ENCODE measurements around the gene TEX261.
A peak's percentile ranks its signal among the peaks of the same experiment; 100 is the strongest.

GRCh38 chr2:70946832-70947442 lies 47.7 kb downstream of the TEX261 start:
- TF ChIP-seq CTCF (IDR thresholded peaks at IDR 0.05; ENCODE audit: borderline replicate concordance, extremely low read depth, low read length, poor library complexity, severe bottlenecking), result peak; percentile 93
- no peak for TF ChIP-seq EZH2 (IDR thresholded peaks at IDR 0.05; ENCODE audit: borderline replicate concordance, low read depth, low read length, severe bottlenecking)
